ENCODE data around the gene FGF18. TPM values are rescaled to one million over a fixed set of nuclear protein-coding genes. Genes with fewer than 3 reads are reported as not detected.

FGF18 gene
- total RNA-seq, 3 donors from 2014 or later = 0.16 to 1.6 (median 0.33) TPM

- Histone ChIP-seq H3K27me3 (no peaks in the 10 kb centered on the region), H3K36me3 (no peaks in the 10 kb centered on the region), H3K27ac (no peak overlapping the region), H3K9me3 (peaks cover 0 to 1% of the 10 kb centered on the region in 2 donors), H3K4me3 (no peak overlapping the region), H3K4me1 (no peaks in the 10 kb centered on the region)
- intact Hi-C loops (cut with DNase I; ENCODE audit: low total_unique reads) = no loop called here
- DNase-seq (ENCODE audit: low spot score in 2 of 2) = no peak
- no peak for TF ChIP-seq POLR2AphosphoS5 (IDR thresholded peaks at IDR 0.05)
- TF ChIP-seq CTCF (IDR thresholded peaks at IDR 0.05) = no peak
- TF ChIP-seq POLR2A (IDR thresholded peaks at IDR 0.05) = no peak
Observed at GRCh38 chr5:171477666-171478065, 58.2 kb downstream of the FGF18 start.

DNA sequence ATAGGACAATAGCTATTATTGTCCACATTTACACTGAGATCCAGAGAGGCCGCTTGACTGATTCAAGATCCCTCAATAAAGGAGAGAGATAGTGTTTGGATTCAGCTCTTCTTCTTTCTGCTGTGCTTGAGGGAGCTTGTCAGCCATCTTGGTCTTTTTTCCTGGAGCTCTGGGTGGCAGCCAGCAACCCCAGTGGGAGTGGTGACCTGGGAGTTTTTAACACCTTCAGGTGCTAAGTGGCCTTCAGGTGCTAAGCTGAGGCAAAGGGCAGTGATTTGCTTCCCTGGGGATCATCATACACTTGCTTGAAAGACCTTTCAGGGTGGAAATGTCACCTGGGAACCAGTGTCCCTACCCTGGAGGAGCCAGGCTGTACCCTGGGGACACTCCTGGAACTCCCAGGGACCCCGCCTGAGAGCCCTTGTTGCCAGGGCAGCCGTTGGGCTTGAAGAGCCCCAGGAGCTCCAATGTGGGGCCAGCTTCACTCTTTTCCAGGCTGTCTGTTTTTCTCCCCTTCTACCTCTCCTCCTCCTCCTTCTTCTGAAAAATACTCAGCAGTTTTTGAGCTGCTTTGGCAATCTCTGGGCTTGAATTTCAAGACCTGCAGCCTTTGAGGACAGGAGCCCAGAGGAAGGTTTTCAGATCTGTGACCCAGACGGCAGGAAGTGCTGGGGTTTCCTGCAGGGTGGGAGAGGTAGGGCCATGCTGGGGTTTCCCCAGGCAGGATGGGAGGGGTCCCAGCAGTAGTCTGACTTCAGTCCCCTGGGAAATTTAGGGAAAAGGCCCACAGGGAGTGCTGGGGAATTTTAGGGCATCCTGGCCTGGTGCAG lies 59.7 kb downstream of the FGF18 start:
- Histone ChIP-seq H3K27ac (no peak overlapping the region), H3K27me3 (no peaks in the 10 kb centered on the region), H3K9me3 (no peaks in the 10 kb centered on the region), H3K4me1 (no peaks in the 10 kb centered on the region), H3K36me3 (no peaks in the 10 kb centered on the region), H3K4me3 (no peak overlapping the region)
- intact Hi-C loops (cut with DNase I; ENCODE audit: low total_unique reads) = no loop called here
- DNase-seq (ENCODE audit: low spot score in 2 of 2) = no peak
- no peak for TF ChIP-seq POLR2AphosphoS5 (IDR thresholded peaks at IDR 0.05)
- no peak for TF ChIP-seq CTCF (IDR thresholded peaks at IDR 0.05)
- TF ChIP-seq POLR2A (IDR thresholded peaks at IDR 0.05) = no peak

GRCh38 chr5:171479776-171480125 lies 60.3 kb downstream of the FGF18 start:
- no peak for DNase-seq (ENCODE audit: low spot score in 2 of 2)
- intact Hi-C loops (cut with DNase I; ENCODE audit: low total_unique reads) = no loop called here
- H3K4me1 ChIP-seq = no peaks in the 10 kb centered on the region
- H3K27me3 ChIP-seq = no peaks in the 10 kb centered on the region
- TF ChIP-seq POLR2AphosphoS5 (IDR thresholded peaks at IDR 0.05) (no peak), POLR2A (IDR thresholded peaks at IDR 0.05) (no peak), CTCF (IDR thresholded peaks at IDR 0.05) (no peak)
- no peaks in the 10 kb centered on the region for H3K36me3 ChIP-seq
- H3K4me3 ChIP-seq = no peak overlapping the region
- no peak overlapping the region for H3K27ac ChIP-seq
- H3K9me3 ChIP-seq = no peaks in the 10 kb centered on the region

DNA sequence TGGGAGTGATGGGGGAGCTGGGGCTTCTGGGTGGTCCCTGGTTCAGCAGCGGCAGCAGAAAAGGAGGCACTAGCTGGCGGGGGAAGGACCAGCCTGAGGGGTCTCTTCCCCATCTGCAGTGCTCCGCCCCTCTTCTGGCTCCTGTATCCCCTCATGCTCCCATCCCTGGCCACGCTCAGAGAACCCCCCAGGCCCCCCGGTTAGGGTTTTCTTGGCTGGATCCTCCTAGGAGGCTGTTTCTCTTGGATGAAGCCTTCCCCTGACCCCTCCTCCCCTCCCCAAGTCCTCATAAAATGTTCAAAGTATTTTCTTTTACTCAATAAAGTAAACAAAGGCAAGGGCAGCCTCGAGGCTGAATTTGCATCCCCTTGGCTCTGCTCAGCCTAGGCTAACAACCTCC lies 60.8 kb downstream of the FGF18 start:
- H3K4me3 ChIP-seq = no peak overlapping the region
- no peaks in the 10 kb centered on the region for H3K4me1 ChIP-seq
- intact Hi-C loops (cut with DNase I; ENCODE audit: low total_unique reads) = no loop called here
- no peaks in the 10 kb centered on the region for H3K36me3 ChIP-seq
- no peak for DNase-seq (ENCODE audit: low spot score in 2 of 2)
- H3K27me3 ChIP-seq = no peaks in the 10 kb centered on the region
- no peak for TF ChIP-seq POLR2AphosphoS5 (IDR thresholded peaks at IDR 0.05)
- no peak overlapping the region for H3K27ac ChIP-seq
- H3K9me3 ChIP-seq = no peaks in the 10 kb centered on the region

- DNase-seq (ENCODE audit: low spot score in 2 of 2) = no peak
- no peak overlapping the region for H3K27ac ChIP-seq
- no peaks in the 10 kb centered on the region for H3K9me3 ChIP-seq
- TF ChIP-seq CTCF (IDR thresholded peaks at IDR 0.05) (no peak), POLR2A (IDR thresholded peaks at IDR 0.05) (no peak), POLR2AphosphoS5 (IDR thresholded peaks at IDR 0.05) (no peak)
- H3K4me1 ChIP-seq = no peaks in the 10 kb centered on the region
- intact Hi-C loops (cut with DNase I; ENCODE audit: low total_unique reads) = no loop called here
- H3K4me3 ChIP-seq = no peak overlapping the region
- H3K27me3 ChIP-seq = no peaks in the 10 kb centered on the region
- no peaks in the 10 kb centered on the region for H3K36me3 ChIP-seq
Observed at GRCh38 chr5:171481571-171482433, 62.4 kb downstream of the FGF18 start.
